K562 (cell line): ENCODE measurements around the gene AMMECR1. TPM values are rescaled to one million over a fixed set of nuclear protein-coding genes. Genes with fewer than 3 reads are reported as not detected.

ENCODE experiments used
- ATF7 ChIP-seq: fragments of 450-650 bp; IDR thresholded peaks from 2 replicates; pipeline ENCODE4 v1.7.1; 2014; ENCODE audit warnings: mild to moderate bottlenecking, moderate library complexity
- ERF ChIP-seq: fragments of 450-650 bp; formaldehyde crosslinking; IDR thresholded peaks from 2 replicates; pipeline ENCODE4 v1.4.0; 2020; ENCODE audit warnings: mild to moderate bottlenecking, mixed read lengths
- KAT7 ChIP-seq: sonication (generic); formaldehyde crosslinking; IDR thresholded peaks from 2 replicates; pipeline ENCODE4 v1.8.0; 2022; ENCODE audit warnings: missing genetic modification reagents, mild to moderate bottlenecking, borderline replicate concordance
- L3MBTL2 ChIP-seq: fragments of 450-650 bp; IDR thresholded peaks from 2 replicates; pipeline ENCODE4 v1.6.1; 2016; ENCODE audit warnings: mild to moderate bottlenecking, moderate library complexity
- MCM3 ChIP-seq: fragments of 450-650 bp; IDR thresholded peaks from 2 replicates; pipeline ENCODE4 v1.6.1; 2016
- POLR2AphosphoS2 ChIP-seq: IDR thresholded peaks from 2 replicates; pipeline ENCODE4 v1.6.1; 2012; ENCODE audit warnings: low read length, improper control_type of control experiment
- SMAD1 ChIP-seq: fragments of 150-350 bp; IDR thresholded peaks from 2 replicates; pipeline ENCODE4 v1.6.1; 2014; ENCODE audit warnings: low read length, low read depth; ENCODE audit not compliant: partially characterized antibody
- TCFL5 ChIP-seq: fragments of 250-450 bp; sonication (Bioruptor Pico); conservative IDR thresholded peaks from 2 replicates; pipeline ENCODE4 v1.6.1; 2021; ENCODE audit warnings: mild to moderate bottlenecking, moderate library complexity, matching md5 sums
- ZNF23 ChIP-seq: fragments of 250-450 bp; sonication (Bioruptor Pico); IDR thresholded peaks from 2 replicates; pipeline ENCODE4 v1.4.0; 2020; ENCODE audit warnings: mild to moderate bottlenecking
- ZNF384 ChIP-seq: IDR thresholded peaks from 2 replicates; pipeline ENCODE4 v1.6.1; 2012; ENCODE audit warnings: low read depth, low read length, improper control_type of control experiment
- ZNF668 ChIP-seq: fragments of 250-450 bp; sonication (Bioruptor Pico); IDR thresholded peaks from 2 replicates; pipeline ENCODE4 v1.8.0; 2022; ENCODE audit warnings: mild to moderate bottlenecking, inconsistent platforms
- polyA plus RNA-seq, 8 experiments: library from polyadenylated mRNA; depleted of rRNA in 4 of 8; stranded (reverse) in 5 of 8; unstranded in 3 of 8; fragments of >200 nt; fragmentation: Nextera tagmentation in 2 of 8; fragmentation: Illumina TruSeq in 1 of 8; extraction: Ambion mirVana in 2 of 8; extraction: Trizol in 1 of 8; gene quantifications; 2 replicates each; pipeline versions ENCODE4 v1.2.1 to v1.2.3, GENCODE V29; 2011 to 2014; ENCODE audit warnings: inconsistent platforms in 1 of 8, missing spikeins in 1 of 8
- total RNA-seq, 7 experiments: library from RNA; depleted of rRNA in 6 of 7; stranded (reverse); fragments of >200 nt in 6 of 7; fragmentation: Illumina TruSeq in 2 of 7; extraction: Trizol in 2 of 7; gene quantifications; 2 replicates each; pipeline versions ENCODE4 v1.2.1 to v1.2.3, GENCODE V29; 2011 to 2021; ENCODE audit warnings: low replicate concordance in 1 of 7
- TF ChIP-seq, protein P1 (sequence below): fragments of 450-650 bp; IDR thresholded peaks from 2 replicates; pipeline ENCODE4 v1.7.0; 2016; ENCODE audit warnings: borderline replicate concordance

Gene AMMECR1
- total and polyA plus RNA-seq, 9 of the 15 experiments (the other 6 are each of a cell fraction or from before 2014, with no cell fraction given), result 13.9 to 36.7 (median 23.6) TPM

DNA sequence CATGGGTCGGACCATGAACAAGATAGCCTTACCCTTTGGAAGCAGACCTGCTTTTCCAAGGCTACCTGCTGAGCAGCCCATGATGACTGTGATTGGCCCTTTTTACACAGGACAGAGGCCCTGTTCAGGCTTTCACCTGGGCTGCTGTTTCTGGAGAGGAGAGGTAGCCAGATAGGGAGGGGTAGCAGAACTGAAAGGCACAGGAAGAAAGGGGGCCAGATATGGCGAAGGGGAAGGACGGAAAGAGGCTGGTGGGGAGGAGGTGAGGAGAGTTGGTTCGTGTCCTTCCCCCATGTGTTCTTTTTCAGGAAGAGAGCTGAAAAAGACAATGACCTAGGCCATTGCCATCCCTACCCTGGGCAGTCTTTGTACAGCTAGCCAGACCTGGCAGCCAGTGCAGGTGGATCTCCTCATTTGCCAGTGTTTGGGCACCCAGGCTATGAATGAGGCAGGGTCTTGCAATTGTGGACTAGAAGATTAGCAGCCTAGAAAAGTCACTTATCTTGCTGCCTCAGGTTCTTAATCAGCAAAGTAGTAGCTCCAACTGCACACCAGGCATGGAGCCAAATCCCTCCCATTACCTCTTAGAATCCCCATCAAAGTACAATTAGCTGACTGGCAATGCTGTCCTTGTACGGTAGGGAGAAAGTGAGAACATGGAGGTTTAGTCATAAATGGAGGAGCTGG lies 139.6 kb downstream of the AMMECR1 start (continued):
- TF ChIP-seq, protein P1, sequence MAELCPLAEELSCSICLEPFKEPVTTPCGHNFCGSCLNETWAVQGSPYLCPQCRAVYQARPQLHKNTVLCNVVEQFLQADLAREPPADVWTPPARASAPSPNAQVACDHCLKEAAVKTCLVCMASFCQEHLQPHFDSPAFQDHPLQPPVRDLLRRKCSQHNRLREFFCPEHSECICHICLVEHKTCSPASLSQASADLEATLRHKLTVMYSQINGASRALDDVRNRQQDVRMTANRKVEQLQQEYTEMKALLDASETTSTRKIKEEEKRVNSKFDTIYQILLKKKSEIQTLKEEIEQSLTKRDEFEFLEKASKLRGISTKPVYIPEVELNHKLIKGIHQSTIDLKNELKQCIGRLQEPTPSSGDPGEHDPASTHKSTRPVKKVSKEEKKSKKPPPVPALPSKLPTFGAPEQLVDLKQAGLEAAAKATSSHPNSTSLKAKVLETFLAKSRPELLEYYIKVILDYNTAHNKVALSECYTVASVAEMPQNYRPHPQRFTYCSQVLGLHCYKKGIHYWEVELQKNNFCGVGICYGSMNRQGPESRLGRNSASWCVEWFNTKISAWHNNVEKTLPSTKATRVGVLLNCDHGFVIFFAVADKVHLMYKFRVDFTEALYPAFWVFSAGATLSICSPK, result no peak
- no peak for TF ChIP-seq KAT7 (CRISPR knock-in tag)
- no peak for TF ChIP-seq ZNF23 (CRISPR knock-in tag)
- no peak for TF ChIP-seq TCFL5 (CRISPR knock-in tag)
- peak; percentile 52; the same call in 1 of the 2 replicates for TF ChIP-seq ATF7
- no peak for TF ChIP-seq ZNF668 (CRISPR knock-in tag)
- no peak for TF ChIP-seq ERF (CRISPR knock-in tag)
- no peak for TF ChIP-seq ZNF384
- no peak for TF ChIP-seq MCM3
- no peak for TF ChIP-seq POLR2AphosphoS2
- TF ChIP-seq SMAD1, result peak; percentile 56
- TF ChIP-seq L3MBTL2, result 0 out of 2 replicates have a peak, but pooled peaks have one; percentile 9
